ENCODE data around the gene GRHL1. TPM values are rescaled to one million over a fixed set of nuclear protein-coding genes. Genes with fewer than 3 reads are reported as not detected.

GRHL1 gene
- total and polyA plus RNA-seq, 2 experiments from 2014 or later, result 2.9 to 4.2 TPM

DNA sequence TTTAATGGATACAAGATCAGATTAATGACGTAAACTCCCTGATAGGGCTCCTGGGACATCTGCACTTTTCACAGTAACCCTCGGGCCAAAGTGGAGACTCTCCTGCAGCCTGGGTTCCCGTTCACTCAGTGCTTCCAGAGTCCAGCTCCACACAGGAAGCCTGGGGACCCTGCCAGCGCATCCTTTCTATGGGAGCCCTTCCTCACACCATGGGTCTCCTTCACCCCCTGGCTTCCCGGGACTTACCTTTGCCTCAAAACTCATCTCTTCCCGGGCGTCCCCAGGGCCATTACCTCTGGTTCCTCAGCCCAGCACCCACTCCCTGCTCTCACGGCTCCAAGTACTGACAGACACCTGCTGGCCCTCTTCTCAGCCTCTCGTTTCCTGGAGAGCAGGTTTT, 51.2 kb downstream of the GRHL1 start:
- peaks cover 4% of the 10 kb centered on the region for H3K27me3 Mint-ChIP-seq (ENCODE audit: insufficient read depth, low read depth, poor library complexity)

More for the DNA sequence above, 51.2 kb downstream of the GRHL1 start:
- Mint-ChIP-seq H3K27ac (no peak overlapping the region), H3K4me3 (no peak overlapping the region), H3K4me1 (peaks cover 8% of the 10 kb centered on the region; the same call in 2 of the 3 replicates), H3K36me3 (ENCODE audit: low read depth) (no peaks in the 10 kb centered on the region), H3K9me3 (peaks cover 6% of the 10 kb centered on the region; the same call in 1 of the 3 replicates)
- Histone ChIP-seq H3K79me2 (replicated peaks; ENCODE audit: insufficient read depth) (no peaks in the 10 kb centered on the region), H3K36me3 (ENCODE audit: insufficient read depth) (no peaks in the 10 kb centered on the region), H3K4me3 (no peak overlapping the region), H3K4me1 (ENCODE audit: insufficient read depth) (peaks cover 9% of the 10 kb centered on the region), H3K27ac (ENCODE audit: low read depth) (no peak overlapping the region), H2AFZ (no peak overlapping the region), H3K9me2 (ENCODE audit: insufficient read depth) (no peaks in the 10 kb centered on the region), H4K20me1 (replicated peaks; ENCODE audit: insufficient read depth) (no peaks in the 10 kb centered on the region), H3K27me3 (ENCODE audit: insufficient read depth) (no peaks in the 10 kb centered on the region), H3K4me2 (no peak overlapping the region), H3F3A (replicated peaks; ENCODE audit: low read depth) (no peaks in the 10 kb centered on the region)
- TF ChIP-seq JUNB (IDR thresholded peaks at IDR 0.05; ENCODE audit: unreplicated experiment) (no peak), NANOG (IDR thresholded peaks at IDR 0.05; ENCODE audit: borderline replicate concordance) (no peak), EZH2phosphoT487 (IDR thresholded peaks at IDR 0.05; ENCODE audit: unreplicated experiment) (no peak), POLR2AphosphoS5 (IDR thresholded peaks at IDR 0.05; ENCODE audit: low read depth) (no peak), CREB1 (CRISPR knock-in tag; IDR thresholded peaks at IDR 0.05; ENCODE audit: low read depth) (no peak), ZNF331 (CRISPR knock-in tag; IDR thresholded peaks at IDR 0.05; ENCODE audit: low read depth) (no peak), STAT1 (IDR thresholded peaks at IDR 0.05; ENCODE audit: unreplicated experiment) (no peak), ZNF114 (CRISPR knock-in tag; IDR thresholded peaks at IDR 0.05) (no peak), EZH2 (IDR thresholded peaks at IDR 0.05; ENCODE audit: low read depth, unreplicated experiment) (no peak)
- TF ChIP-seq, protein P1, sequence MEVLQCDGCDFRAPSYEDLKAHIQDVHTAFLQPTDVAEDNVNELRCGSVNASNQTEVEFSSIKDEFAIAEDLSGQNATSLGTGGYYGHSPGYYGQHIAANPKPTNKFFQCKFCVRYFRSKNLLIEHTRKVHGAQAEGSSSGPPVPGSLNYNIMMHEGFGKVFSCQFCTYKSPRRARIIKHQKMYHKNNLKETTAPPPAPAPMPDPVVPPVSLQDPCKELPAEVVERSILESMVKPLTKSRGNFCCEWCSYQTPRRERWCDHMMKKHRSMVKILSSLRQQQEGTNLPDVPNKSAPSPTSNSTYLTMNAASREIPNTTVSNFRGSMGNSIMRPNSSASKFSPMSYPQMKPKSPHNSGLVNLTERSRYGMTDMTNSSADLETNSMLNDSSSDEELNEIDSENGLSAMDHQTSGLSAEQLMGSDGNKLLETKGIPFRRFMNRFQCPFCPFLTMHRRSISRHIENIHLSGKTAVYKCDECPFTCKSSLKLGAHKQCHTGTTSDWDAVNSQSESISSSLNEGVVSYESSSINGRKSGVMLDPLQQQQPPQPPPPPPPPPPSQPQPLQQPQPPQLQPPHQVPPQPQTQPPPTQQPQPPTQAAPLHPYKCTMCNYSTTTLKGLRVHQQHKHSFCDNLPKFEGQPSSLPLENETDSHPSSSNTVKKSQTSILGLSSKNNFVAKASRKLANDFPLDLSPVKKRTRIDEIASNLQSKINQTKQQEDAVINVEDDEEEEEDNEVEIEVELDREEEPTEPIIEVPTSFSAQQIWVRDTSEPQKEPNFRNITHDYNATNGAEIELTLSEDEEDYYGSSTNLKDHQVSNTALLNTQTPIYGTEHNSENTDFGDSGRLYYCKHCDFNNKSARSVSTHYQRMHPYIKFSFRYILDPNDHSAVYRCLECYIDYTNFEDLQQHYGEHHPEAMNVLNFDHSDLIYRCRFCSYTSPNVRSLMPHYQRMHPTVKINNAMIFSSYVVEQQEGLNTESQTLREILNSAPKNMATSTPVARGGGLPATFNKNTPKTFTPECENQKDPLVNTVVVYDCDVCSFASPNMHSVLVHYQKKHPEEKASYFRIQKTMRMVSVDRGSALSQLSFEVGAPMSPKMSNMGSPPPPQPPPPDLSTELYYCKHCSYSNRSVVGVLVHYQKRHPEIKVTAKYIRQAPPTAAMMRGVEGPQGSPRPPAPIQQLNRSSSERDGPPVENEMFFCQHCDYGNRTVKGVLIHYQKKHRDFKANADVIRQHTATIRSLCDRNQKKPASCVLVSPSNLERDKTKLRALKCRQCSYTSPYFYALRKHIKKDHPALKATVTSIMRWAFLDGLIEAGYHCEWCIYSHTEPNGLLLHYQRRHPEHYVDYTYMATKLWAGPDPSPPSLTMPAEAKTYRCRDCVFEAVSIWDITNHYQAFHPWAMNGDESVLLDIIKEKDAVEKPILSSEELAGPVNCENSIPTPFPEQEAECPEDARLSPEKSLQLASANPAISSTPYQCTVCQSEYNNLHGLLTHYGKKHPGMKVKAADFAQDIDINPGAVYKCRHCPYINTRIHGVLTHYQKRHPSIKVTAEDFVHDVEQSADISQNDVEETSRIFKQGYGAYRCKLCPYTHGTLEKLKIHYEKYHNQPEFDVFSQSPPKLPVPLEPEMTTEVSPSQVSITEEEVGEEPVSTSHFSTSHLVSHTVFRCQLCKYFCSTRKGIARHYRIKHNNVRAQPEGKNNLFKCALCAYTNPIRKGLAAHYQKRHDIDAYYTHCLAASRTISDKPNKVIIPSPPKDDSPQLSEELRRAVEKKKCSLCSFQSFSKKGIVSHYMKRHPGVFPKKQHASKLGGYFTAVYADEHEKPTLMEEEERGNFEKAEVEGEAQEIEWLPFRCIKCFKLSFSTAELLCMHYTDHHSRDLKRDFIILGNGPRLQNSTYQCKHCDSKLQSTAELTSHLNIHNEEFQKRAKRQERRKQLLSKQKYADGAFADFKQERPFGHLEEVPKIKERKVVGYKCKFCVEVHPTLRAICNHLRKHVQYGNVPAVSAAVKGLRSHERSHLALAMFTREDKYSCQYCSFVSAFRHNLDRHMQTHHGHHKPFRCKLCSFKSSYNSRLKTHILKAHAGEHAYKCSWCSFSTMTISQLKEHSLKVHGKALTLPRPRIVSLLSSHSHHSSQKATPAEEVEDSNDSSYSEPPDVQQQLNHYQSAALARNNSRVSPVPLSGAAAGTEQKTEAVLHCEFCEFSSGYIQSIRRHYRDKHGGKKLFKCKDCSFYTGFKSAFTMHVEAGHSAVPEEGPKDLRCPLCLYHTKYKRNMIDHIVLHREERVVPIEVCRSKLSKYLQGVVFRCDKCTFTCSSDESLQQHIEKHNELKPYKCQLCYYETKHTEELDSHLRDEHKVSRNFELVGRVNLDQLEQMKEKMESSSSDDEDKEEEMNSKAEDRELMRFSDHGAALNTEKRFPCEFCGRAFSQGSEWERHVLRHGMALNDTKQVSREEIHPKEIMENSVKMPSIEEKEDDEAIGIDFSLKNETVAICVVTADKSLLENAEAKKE (CRISPR knock-in tag; IDR thresholded peaks at IDR 0.05), result no peak
- TF ChIP-seq, protein P2, sequence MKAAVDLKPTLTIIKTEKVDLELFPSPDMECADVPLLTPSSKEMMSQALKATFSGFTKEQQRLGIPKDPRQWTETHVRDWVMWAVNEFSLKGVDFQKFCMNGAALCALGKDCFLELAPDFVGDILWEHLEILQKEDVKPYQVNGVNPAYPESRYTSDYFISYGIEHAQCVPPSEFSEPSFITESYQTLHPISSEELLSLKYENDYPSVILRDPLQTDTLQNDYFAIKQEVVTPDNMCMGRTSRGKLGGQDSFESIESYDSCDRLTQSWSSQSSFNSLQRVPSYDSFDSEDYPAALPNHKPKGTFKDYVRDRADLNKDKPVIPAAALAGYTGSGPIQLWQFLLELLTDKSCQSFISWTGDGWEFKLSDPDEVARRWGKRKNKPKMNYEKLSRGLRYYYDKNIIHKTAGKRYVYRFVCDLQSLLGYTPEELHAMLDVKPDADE (IDR thresholded peaks at IDR 0.05), result no peak
- TF ChIP-seq, protein P3, sequence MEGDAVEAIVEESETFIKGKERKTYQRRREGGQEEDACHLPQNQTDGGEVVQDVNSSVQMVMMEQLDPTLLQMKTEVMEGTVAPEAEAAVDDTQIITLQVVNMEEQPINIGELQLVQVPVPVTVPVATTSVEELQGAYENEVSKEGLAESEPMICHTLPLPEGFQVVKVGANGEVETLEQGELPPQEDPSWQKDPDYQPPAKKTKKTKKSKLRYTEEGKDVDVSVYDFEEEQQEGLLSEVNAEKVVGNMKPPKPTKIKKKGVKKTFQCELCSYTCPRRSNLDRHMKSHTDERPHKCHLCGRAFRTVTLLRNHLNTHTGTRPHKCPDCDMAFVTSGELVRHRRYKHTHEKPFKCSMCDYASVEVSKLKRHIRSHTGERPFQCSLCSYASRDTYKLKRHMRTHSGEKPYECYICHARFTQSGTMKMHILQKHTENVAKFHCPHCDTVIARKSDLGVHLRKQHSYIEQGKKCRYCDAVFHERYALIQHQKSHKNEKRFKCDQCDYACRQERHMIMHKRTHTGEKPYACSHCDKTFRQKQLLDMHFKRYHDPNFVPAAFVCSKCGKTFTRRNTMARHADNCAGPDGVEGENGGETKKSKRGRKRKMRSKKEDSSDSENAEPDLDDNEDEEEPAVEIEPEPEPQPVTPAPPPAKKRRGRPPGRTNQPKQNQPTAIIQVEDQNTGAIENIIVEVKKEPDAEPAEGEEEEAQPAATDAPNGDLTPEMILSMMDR (conservative IDR thresholded peaks at IDR 0.05; ENCODE audit: low read depth in 2 of 2), result no peak
- TF ChIP-seq, protein P4, sequence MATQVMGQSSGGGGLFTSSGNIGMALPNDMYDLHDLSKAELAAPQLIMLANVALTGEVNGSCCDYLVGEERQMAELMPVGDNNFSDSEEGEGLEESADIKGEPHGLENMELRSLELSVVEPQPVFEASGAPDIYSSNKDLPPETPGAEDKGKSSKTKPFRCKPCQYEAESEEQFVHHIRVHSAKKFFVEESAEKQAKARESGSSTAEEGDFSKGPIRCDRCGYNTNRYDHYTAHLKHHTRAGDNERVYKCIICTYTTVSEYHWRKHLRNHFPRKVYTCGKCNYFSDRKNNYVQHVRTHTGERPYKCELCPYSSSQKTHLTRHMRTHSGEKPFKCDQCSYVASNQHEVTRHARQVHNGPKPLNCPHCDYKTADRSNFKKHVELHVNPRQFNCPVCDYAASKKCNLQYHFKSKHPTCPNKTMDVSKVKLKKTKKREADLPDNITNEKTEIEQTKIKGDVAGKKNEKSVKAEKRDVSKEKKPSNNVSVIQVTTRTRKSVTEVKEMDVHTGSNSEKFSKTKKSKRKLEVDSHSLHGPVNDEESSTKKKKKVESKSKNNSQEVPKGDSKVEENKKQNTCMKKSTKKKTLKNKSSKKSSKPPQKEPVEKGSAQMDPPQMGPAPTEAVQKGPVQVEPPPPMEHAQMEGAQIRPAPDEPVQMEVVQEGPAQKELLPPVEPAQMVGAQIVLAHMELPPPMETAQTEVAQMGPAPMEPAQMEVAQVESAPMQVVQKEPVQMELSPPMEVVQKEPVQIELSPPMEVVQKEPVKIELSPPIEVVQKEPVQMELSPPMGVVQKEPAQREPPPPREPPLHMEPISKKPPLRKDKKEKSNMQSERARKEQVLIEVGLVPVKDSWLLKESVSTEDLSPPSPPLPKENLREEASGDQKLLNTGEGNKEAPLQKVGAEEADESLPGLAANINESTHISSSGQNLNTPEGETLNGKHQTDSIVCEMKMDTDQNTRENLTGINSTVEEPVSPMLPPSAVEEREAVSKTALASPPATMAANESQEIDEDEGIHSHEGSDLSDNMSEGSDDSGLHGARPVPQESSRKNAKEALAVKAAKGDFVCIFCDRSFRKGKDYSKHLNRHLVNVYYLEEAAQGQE (IDR thresholded peaks at IDR 0.05; ENCODE audit: unreplicated experiment), result no peak
- ATAC-seq (no peak), DNase-seq (ENCODE audit: low spot score) (no peak)
